ENCODE data around the gene SYT11. TPM values are rescaled to one million over a fixed set of nuclear protein-coding genes. Genes with fewer than 3 reads are reported as not detected.

The SYT11 gene
- total and polyA plus RNA-seq, 10 of the 15 experiments (the other 5 are each of a cell fraction or from before 2014, with no cell fraction given): 7.7 to 21.2 (median 13.5) TPM

GRCh38 chr1:155859881-155860871, 809 bp downstream of the SYT11 start (continued):
- no peak for TF ChIP-seq ZBTB11 (CRISPR knock-in tag; IDR thresholded peaks at IDR 0.05)
- no peak for TF ChIP-seq KAT2A (conservative IDR thresholded peaks at IDR 0.05; ENCODE audit: control insufficient read depth, low read depth, low read length)
- TF ChIP-seq MEF2B (IDR thresholded peaks at IDR 0.05; ENCODE audit: partially characterized antibody, poor library complexity, severe bottlenecking): peak; percentile 72
- no peak; the same call in 1 of the 2 replicates for TF ChIP-seq NFIC (IDR thresholded peaks at IDR 0.05; ENCODE audit: low read depth, low read length)
- TF ChIP-seq PRDM15 (CRISPR knock-in tag; IDR thresholded peaks at IDR 0.05): no peak
- TF ChIP-seq MTA3 (IDR thresholded peaks at IDR 0.05; ENCODE audit: borderline replicate concordance, low read length): no peak
- TF ChIP-seq LARP7 (IDR thresholded peaks at IDR 0.05): 0 out of 2 replicates have a peak, but pooled peaks have one; percentile 43
- 0 out of 2 replicates have a peak, but pooled peaks have one; percentile 23 for TF ChIP-seq BACH1 (IDR thresholded peaks at IDR 0.05; ENCODE audit: borderline replicate concordance)
- no peak for TF ChIP-seq USF1 (IDR thresholded peaks at IDR 0.05; ENCODE audit: borderline replicate concordance, extremely low read length, insufficient read depth, low read depth, low read length)
- no peak for TF ChIP-seq CEBPZ (IDR thresholded peaks at IDR 0.05; ENCODE audit: low read depth, low read length)
- peak; percentile 76 for TF ChIP-seq EED (IDR thresholded peaks at IDR 0.05; ENCODE audit: low read depth)
- TF ChIP-seq CHD1 (IDR thresholded peaks at IDR 0.05; ENCODE audit: low read depth, low read length): no peak
- TF ChIP-seq NFYA (IDR thresholded peaks at IDR 0.05; ENCODE audit: borderline replicate concordance, low read depth, low read length): no peak
- no peak for TF ChIP-seq CBX5 (IDR thresholded peaks at IDR 0.05; ENCODE audit: low read depth)
- no peak for TF ChIP-seq PAX8 (IDR thresholded peaks at IDR 0.05)
- no peak for TF ChIP-seq CHD4 (IDR thresholded peaks at IDR 0.05)
- TF ChIP-seq YBX1 (IDR thresholded peaks at IDR 0.05): no peak

Measured in GM12878 (cell line).